ENCODE results near the gene S100Z. TPM values are rescaled to one million over a fixed set of nuclear protein-coding genes. Genes with fewer than 3 reads are reported as not detected.

Gene S100Z
- total and polyA plus RNA-seq, 2 of the 8 experiments (the other 6 are each of a cell fraction or from before 2014, with no cell fraction given) = 0.30 TPM; not detected in 1

- Histone ChIP-seq H3K9me3 (ENCODE audit: insufficient read depth in 2 of 2, low read depth in 1 of 2, low read length in 1 of 2) (peaks cover 0 to 11% of the 10 kb centered on the region in 2 experiments; a peak in 3 of 4 replicates), H4K91ac (replicated peaks; ENCODE audit: insufficient read length, low read length) (no peak overlapping the region), H3K14ac (ENCODE audit: insufficient read length) (no peak overlapping the region), H3K23ac (ENCODE audit: insufficient read length) (no peak overlapping the region), H2BK20ac (ENCODE audit: low read length) (no peak overlapping the region), H4K5ac (ENCODE audit: insufficient read length, low read depth, low read length) (no peak overlapping the region), H2BK120ac (replicated peaks; ENCODE audit: low read depth, low read length) (no peak overlapping the region), H3K79me1 (ENCODE audit: low read depth, low read length) (no peaks in the 10 kb centered on the region), H3K36me3 (ENCODE audit: control insufficient read depth in 2 of 4, insufficient read depth in 4 of 4, low read length in 3 of 4) (peaks cover 0 to under 1% (median 0%) of the 10 kb centered on the region in 4 experiments; a peak in 1 of 8 replicates), H2BK12ac (ENCODE audit: low read depth, low read length) (no peak overlapping the region), H4K20me1 (replicated peaks in 1 of 2; ENCODE audit: control insufficient read depth in 1 of 2, insufficient read depth in 2 of 2, low read length in 2 of 2) (no peaks in the 10 kb centered on the region), H3K27me3 (replicated peaks in 1 of 4; ENCODE audit: control insufficient read depth in 3 of 4, extremely low read depth in 1 of 4, insufficient read depth in 3 of 4, low read length in 3 of 4) (peaks cover 0 to 5% (median 4%) of the 10 kb centered on the region in 4 experiments; a peak in 2 of 7 replicates), H3K27ac (ENCODE audit: low read depth, low read length) (no peak overlapping the region), H3K4me2 (ENCODE audit: insufficient read depth in 1 of 2, low read depth in 2 of 2, low read length in 2 of 2) (no peak overlapping the region), H3K79me2 (ENCODE audit: control insufficient read depth in 1 of 2, insufficient read depth in 2 of 2, low read length in 2 of 2) (peaks cover 0 to 16% of the 10 kb centered on the region in 2 experiments; a peak in 2 of 4 replicates), H3K23me2 (ENCODE audit: low read depth, low read length) (peaks cover 14% of the 10 kb centered on the region), H2BK15ac (ENCODE audit: low read length) (no peak overlapping the region), H3K18ac (ENCODE audit: extremely low read depth, low read length) (no peak overlapping the region), H3K9ac (replicated peaks in 1 of 4; ENCODE audit: extremely low read depth in 1 of 4, low read depth in 3 of 4, low read length in 3 of 4) (no peak overlapping the region), H2AFZ (ENCODE audit: low read length) (no peak overlapping the region), H3K4me1 (replicated peaks in 1 of 4; ENCODE audit: control insufficient read depth in 3 of 4, insufficient read depth in 4 of 4, low read length in 3 of 4) (peaks cover 0 to 16% (median 8%) of the 10 kb centered on the region in 4 experiments; a peak in 5 of 7 replicates), H2AK5ac (ENCODE audit: low read depth, low read length) (no peak overlapping the region), H4K8ac (ENCODE audit: extremely low read depth, insufficient read depth, low read length) (no peak overlapping the region), H3K56ac (replicated peaks; ENCODE audit: insufficient read length, low read depth, low read length) (no peak overlapping the region), H3K4me3 (ENCODE audit: extremely low read depth in 1 of 4, insufficient read depth in 2 of 4, low read depth in 3 of 4, low read length in 4 of 4) (no peak overlapping the region), H3K4ac (replicated peaks; ENCODE audit: insufficient read length, low read depth, low read length) (no peak overlapping the region), H2BK5ac (ENCODE audit: low read depth, low read length) (no peak overlapping the region)
- TF ChIP-seq CREB1 (IDR thresholded peaks at IDR 0.05) = no peak
- ChIA-PET CTCF (ENCODE audit: partially characterized antibody) (interaction anchor here (0.9 to 3.3 kb wide), 5 partner anchors 10 to 99 kb away, joined by 3 to 10 read pairs (median 3); no protein-coding TSS in a partner anchor), POLR2A (ENCODE audit: partially characterized antibody) (interaction anchor here (1.6 to 6.9 kb wide), 2 partner anchors 11 to 37 kb away, joined by 4 to 131 read pairs; no protein-coding TSS in a partner anchor)
- 85% methylated on average over 3 of the region's 3 CpGs; no CpG with 5 or more reads in 1 of the 2 experiments for WGBS, 2 experiments (ENCODE audit: extremely low coverage in 1 of 2, insufficient coverage in 1 of 2, insufficient read length in 1 of 2, insufficient replicate concordance in 2 of 2, low coverage in 1 of 2, low lambda C conversion rate in 2 of 2, missing lambda C conversion rate in 1 of 2)
- FAIRE-seq = no peak
- no peak for DNase-seq (ENCODE audit: low read depth in 1 of 2, low spot score in 2 of 2)
Observed at GRCh38 chr5:76816110-76816831, 33.5 kb upstream of the S100Z start.
